Cerebellar nuclear complex (tissue), 1 donor: Measurements from ENCODE around the gene CNTLN.
"Not testable (repeated sequence)": the region's sequence is repeated elsewhere in the genome, so short reads cannot be mapped to it uniquely, and the experiment has no call there.

Source experiments
- DNase-seq, 2 experiments: peaks; one replicate each; lab custom pipeline; 2025; lab: John Stamatoyannopoulos, UW

CNTLN gene

DNA sequence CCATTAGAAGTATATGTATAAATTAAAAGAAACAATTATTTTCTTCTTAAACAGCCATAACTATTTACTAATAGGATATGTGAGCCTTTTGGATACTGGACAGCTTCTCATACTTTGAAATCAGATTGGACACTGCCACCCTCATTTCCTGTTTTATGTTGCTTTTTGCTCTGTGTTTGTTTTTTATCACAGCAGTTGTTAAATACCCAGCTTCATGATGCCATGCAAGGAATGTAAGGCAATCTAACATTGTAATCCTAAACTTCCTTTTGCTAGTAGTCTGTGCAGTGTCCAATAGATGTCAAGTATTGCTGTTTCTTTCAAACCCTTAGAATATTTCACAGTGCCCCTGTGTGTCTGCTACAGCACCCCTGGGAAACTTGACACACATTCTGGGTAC lies 56.2 kb downstream of the CNTLN start:
- DNase-seq = no peak

DNA sequence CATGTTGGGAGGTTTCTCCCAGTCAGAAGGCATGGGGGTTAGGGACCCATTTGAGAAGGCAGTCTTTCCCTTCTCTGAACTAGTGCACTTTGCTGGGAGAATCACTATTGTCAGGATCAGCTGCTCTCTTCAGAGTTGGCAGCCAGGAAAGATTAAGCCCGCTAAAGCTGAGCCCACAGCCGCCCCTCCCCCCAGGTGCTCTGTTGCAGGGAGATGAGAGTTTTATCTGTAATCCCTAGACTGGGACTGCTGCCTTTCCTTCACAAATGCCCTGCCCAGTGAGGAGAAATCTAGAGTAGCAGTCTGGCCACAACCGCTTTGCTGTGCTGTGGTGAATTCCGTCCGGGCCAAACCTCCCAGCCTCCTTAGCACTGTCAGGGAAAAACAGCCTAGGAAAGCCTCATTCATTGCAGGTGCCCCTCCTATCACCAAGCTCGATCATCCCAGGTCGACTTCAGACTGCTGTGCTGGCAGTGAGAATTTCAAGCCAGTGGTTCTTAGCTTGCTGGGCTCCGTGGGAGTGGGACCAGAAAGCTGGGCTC lies 69.8 kb downstream of the CNTLN start:
- no peak for DNase-seq

DNA sequence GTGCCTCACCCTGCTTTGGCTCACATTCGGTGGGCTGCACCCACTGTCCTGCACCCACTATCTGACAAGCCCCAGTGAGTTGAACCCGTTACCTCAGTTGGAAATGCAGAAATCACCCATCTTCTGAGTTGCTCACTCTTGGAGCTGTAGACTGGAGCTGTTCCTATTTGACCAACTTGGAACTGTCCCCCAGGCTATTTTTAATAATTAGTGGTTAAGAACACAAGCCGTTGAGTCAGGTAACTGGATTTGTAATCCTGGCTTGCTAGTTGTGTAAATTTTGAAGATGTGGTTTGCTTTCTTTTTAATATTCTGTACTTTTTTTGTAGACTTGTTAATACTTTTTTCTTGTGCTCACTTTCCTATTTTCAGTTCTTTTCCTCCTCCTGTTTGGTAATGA lies 81.2 kb downstream of the CNTLN start:
- no peak for DNase-seq

DNA sequence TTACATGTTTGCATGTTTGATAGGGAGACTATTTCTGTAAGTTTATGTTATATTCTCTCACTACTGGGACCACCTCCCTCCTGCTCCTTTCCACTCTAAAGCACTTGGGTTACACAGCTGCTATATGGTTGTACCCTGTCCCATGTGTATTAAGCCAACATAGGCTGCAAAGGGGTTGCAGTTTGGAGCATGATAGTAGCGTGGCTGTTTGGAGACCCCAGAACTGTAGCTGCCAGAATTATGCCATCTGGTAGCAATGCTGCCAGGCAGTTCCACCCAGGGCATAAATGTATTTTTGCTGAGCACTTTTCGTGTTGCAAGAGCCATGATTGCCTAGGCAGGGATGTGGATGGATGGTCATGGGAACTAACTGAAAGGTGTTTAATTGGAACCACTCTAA lies 81.8 kb downstream of the CNTLN start:
- DNase-seq = no peak

DNA sequence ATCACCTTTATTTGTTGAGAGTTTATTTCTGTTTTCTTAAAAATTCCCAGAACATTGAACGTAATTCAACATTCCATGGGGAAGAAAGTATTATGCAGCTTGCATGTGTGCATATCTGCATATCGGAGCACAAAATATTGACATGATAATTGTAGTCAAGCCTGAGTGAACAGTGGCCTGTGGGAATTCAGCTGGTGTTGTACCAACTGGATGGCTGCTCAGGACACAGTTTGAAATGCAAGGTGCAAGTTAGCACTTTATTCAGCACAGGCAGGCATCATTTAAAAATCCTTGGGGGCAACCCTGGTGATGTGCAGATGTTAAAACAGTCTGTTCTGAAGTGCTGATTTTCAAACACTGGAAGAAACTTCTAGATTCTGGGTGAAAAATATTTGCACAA lies 82.4 kb downstream of the CNTLN start:
- DNase-seq = no peak

DNA sequence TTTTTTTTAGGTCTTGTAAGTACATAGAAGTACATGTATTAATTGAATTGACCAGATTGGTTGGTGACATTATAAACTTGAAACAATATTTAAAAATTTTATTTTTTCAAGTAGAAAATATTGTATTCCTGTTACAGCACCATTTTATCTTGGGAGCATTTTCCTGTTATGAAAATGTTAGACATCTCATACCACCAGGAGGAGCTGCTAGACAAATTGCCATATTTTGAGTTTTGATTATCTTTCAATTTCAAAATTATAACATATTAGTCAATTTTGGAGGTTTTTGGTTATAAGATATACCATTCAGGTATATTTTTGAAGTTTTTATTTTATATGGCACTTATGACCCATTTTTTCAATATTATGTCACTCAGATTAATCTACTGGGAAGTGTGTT lies 84.4 kb downstream of the CNTLN start:
- no peak for DNase-seq

DNA sequence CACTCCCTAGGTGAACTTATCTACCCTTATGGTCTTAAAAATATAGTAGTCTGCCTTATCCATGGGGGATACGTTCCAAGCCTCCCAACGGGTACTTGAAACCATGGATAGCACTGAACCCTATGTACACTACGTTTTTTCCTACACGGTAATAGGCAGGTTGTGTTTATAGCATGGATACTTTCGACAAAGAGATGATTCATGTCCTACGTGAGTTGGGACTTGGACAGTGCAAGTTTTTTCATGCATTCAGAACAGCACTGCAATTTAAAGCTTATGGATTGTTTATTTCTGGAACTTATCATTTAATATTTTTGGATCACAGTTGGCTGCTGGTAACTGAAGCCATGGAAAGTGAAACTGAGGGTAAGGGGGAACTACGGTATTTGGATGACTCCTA lies 88.1 kb downstream of the CNTLN start:
- DNase-seq = no peak

DNA sequence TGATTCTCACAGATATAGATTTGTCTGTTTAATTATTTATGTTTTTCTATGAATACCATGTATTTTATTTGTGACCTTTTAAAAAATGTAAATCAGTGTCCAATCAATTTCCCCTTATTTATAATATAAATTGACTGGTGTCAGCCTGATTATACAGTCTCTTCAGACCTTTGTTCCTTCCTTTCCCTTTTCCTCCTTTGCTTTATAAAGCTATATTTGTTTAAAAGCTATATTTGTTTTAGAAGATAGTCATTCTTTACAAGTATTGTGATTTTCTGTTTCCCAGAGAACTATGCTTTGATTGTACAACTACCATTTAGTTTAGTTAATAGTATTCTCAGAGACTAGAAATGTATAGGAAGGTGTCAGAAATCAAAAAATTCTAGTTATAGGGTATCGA lies 90.6 kb downstream of the CNTLN start:
- no peak for DNase-seq

DNA sequence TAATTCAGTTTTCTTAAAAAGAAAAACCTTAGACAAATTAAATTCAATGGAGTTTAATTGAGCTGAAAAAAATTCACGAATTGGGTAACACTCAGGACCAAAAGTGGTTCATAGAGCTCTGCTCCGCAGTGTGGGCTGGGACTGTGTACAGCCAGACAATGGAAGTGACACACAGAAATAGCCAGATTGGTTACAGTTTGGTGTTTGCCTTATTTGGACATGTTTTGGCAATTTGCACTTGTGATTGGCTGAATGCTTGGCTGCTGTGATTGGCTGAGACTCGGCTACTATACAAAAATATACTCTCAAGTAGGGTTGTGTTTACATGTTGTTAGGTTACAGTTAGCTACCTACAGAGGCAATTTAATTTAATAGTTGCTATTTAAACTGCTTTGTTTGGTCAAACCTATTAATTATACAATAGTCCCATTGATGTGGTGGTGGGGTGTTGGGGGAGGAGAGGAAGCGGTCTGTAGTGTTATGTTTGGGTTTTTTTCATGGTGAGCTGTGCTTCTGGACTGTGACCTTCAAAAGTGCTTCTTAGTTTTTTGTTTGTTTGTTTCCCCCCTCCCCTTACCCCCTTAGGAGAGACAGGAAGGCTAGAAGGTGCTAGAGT lies 95.2 kb downstream of the CNTLN start:
- no peak for DNase-seq

DNA sequence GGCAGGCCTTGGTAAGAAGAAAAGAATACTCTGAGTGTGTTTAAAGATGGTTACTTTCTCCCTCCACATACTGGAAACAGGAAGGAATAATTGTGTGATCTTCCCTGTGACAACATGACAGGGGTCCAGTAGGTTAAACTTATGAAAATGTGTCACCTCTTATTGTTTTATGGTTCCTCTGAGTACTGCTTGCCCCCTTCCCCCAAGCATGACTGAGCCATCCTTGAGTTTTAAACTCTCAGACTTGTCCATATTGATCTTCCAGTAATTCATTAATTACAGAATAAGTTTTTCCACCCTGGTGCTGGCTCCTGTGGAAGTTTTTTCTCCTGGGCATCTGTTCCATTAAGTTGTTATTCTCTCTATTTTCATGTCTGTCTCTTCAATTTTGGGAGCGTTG lies 95.8 kb downstream of the CNTLN start:
- no peak for DNase-seq

DNA sequence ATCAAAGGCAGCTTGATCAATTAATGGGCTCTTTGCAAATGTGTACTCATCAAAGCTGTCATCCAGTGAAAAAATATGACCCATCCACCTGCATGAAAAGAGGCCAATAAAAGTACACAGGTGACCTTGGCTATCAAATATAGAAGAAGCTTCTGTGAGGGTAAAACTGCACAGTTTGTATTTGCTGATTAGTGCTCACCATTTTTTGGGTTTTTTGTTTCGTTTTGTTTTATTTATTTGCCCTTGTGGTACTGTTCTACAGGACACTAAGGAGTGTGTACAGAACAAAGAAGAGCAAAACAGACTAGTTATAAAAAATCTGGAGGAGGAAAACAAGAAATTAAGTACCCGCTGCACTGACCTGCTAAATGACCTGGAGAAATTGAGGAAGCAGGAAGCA lies 101.3 kb downstream of the CNTLN start:
- DNase-seq = no peak

DNA sequence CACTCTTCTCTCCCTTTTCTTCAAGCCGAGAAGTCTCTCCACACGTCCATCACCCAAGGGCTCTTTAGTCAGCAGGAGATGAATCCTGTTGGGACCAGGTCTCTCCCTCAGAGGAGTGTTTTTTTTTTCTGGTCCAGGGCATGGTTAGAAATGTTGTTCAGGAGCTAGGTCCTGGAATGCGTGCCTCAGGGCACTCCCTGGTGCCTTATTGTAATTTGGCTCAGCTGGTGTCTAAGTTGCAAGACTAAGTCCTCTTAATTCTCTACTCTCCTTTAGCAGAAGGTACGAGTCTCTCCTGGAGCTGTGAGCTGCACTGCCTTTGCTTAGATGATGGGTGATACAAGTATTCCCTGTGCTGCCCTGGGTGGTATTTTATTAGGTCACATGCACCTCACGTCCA lies 111.9 kb downstream of the CNTLN start:
- no peak for DNase-seq

DNA sequence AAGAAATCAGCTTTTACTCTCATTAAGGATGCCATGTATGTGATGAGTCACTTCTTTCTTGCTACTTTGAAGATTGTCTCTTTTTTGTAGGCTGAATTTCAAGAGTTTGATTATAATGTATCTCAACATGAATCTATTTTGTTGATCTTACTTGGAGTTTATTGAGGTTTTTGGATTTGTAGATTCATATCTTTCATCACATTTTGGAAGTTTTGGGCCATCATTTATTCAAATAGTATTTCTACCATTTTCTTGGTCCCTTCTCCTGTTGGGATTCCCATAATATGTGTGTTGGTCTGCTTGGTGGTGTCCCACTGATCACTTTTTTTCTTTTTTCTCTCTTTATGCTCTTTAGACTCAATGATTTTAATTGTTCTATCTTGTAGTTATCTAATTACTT lies 116.3 kb downstream of the CNTLN start:
- DNase-seq = no peak

DNA sequence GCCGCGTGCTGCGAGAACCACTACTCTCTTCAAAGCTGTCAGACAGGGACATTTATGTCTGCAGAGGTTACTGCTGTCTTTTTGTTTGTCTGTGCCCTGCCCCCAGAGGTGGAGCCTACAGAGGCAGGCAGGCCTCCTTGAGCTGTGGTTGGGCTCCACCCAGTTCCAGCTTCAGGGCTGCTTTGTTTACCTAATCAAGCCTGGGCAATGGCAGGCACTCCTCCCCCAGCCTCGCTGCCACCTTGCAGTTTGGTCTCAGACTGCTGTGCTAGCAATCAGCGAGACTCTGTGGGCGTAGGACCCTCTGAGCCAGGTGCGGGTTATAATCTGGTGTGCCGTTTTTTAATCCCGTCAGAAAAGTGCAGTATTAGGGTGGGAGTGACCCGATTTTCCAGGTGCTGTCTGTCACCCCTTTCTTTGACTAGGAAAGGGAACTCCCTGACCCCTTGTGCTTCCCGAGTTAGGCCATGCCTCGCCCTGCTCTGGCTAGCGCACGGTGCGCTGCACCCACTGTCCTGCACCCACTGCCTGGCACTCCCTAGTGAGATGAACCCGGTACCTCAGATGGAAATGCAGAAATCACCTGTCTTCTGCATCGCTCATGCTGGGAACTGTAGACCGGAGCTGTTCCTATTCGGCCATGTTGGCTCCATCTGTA lies 133.8 kb downstream of the CNTLN start:
- DNase-seq = not testable (repeated sequence)

DNA sequence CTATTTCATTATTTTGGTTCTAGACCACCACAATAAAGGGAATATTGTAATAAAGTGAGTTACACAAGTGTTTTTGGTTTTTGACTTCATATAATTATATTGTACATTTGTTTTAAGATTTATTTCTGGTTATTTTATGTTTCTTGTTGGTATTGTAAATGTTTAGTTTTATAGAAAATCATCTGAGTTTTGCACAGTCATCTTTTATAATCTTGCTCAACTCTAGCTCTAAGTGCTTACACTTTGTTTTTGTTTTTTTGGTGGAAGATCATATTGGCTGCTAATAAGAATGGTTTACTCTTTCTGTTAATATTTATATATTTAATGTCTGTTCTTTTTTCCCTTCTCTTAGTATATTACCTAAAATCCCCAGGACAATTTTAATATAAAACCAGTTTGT lies 135.0 kb downstream of the CNTLN start:
- no peak for DNase-seq

DNA sequence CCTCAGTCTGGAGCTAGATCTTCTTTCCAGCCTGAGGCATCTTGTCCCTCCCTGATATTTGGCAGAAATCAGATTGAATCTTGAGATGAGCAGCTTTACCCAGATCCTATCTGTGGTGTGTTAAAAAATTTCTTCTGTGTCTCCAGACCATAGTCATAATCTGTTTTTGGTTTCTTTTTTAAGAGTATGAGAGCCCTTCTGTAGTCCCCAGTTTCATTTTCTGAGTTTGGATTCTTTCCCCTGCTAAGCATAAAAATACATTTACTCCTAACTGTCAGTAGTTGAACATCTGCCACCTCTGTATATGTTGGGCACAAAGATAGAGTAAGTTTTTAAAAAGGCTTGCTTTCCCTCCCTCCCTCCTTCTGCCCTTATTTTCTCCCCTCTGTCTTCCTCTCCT lies 137.7 kb downstream of the CNTLN start:
- no peak for DNase-seq

DNA sequence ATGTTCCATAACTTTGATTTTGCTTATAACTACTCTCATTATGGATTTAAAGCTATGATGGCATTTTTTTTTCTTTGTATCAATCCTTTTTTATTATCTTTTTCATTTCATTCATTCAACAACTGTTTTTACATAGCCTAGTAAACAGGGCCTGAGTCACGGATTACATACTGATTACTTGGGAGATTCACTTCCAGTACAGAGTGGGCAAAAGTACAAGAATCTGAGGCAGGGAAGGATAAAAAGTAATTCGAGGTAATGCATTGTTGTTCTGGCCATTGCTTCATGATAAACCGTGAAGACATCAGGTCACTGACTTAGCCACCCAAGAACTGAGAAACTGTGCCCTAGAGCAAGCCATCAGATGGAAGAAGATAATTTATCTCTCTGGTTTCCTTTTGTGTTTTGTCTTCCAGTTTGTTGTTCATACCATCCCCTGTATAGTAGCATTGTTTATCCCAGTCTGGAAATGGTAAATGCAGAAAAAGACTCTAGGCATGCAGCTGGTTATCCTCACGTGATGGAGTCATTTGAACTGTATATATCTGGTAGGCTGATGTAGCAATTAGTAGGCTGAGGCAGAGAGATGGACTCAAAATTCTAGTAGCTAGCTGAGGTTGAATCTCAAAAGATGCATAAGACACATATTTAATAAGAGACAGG lies 145.6 kb downstream of the CNTLN start:
- DNase-seq = no peak

DNA sequence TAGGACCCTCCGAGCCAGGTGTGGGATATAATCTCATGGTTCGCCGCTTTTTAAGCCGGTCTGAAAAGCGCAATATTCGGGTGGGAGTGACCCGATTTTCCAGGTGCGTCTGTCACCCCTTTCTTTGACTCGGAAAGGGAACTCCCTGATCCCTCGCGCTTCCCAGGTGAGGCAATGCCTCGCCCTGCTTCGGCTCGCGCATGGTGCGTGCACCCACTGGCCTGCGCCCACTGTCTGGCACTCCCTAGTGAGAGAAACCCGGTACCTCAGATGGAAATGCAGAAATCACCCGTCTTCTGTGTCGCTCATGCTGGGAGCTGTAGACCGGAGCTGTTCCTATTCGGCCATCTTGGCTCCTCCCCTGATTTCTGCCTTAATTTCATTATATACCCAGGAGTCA lies 155.8 kb downstream of the CNTLN start:
- DNase-seq = not testable (repeated sequence)

DNA sequence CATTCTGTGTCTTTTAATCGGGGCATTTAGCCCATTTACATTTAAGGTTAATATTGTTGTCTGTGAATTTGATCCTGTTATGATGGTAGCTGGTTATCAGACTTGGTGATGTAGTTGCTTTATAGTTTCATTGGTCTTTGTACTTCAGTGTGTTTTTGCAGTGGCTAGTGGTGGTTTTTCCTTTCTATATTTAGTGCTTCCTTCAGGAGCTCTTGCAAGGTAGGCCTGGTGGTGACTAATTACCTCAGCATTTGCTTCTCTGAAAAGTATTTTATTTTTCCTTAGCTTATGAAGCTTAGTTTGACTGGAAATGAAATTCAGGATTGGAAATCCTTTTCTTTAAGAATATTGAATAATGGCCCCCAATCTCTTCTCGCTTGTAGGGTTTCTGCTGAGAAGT lies 156.9 kb downstream of the CNTLN start:
- DNase-seq = no peak

DNA sequence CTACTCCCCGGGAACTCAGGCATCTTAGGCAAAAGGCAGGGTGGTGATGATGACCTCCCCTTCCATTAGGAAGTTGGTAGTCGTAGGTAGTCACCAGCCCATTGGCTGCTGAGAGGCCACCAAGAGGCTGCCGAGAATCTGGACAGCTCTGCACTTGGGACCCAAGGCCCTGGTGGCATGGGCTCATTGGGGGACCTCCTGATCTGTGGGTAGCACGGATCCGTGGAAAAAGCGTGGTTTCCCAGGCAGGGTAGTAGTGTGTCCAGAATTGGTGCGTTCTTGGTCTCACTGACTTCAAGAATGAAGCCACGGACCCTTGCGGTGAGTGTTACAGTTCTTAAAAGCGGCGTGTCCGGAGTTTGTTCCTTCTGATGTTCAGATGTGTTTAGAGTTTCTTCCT lies 158.8 kb downstream of the CNTLN start:
- no peak for DNase-seq

DNA sequence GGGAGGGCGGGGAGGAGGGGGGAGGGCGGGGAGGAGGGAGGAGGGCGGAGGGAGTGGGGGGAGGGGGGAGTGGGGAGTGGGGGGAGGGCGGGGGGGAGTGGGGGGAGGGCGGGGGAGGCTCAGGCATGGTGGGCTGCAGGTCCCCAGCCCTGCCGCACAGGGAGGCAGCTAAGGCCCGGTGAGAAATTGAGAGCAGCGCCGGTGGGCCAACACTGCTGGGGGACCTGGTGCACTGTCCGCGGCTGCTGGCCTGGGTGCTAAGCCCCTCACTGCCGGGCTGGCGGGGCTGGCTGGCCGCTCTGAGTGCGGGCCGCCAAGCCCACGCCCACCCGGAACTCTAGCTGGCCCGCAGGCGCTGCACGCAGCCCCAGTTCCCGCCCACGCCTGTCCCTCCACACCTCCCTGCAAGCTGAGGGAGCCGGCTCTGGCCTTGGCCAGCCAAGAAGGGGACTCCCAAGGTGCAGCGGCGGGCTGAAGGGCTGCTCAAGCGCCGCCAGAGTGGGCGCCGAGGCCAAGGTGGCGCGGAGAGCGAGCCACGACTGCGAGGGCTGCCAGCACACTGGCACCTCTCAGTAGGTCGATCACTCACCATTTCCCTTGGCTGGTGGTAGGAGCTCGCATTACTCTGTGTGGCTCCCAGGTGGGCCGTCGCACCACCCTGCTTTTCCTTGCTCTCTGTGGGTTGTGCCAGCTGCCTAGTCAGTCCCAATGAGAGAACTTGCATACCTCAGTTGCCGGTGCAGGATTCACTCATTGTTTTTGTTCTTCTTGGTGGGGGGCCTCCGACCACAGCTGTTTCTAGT lies 160.2 kb downstream of the CNTLN start:
- DNase-seq = no peak

DNA sequence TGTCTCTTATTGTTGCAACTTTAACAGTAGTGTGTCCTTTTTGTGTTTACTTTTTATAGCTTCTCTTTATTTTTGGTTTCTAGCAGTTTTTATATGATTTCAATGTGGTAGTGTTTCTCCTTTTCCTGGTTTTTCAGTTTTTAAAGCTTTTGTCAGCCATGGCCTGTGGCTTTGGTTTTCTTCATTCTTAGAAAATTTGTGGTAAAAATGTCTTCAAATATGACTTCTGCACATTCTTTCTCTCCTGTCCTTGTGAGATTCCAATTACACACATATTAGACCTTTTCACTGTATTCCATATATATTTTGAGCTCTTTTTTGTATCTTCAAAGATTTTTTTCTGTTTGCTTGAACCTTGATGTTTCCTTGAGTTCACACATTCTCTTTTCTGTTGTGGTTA lies 180.5 kb downstream of the CNTLN start:
- no peak for DNase-seq
